Measurements from ENCODE around the gene MEX3A. TPM values are rescaled to one million over a fixed set of nuclear protein-coding genes. Genes with fewer than 3 reads are reported as not detected.

Gene MEX3A
- total and polyA plus RNA-seq, 4 donors = 0.52 to 1.3 (median 0.91) TPM

GRCh38 chr1:156090138-156090839 lies 8.0 kb upstream of the MEX3A start (continued):
- no peak for TF ChIP-seq ZBTB33 (IDR thresholded peaks at IDR 0.05)
- no peak for TF ChIP-seq HNF4A (conservative IDR thresholded peaks at IDR 0.05)

- H3K9me3 ChIP-seq (ENCODE audit: control insufficient read depth in 4 of 4, low read length in 3 of 4) = no peaks in the 10 kb centered on the region
- H3K4me1 ChIP-seq (ENCODE audit: control insufficient read depth in 4 of 4, insufficient read depth in 4 of 4, low read length in 3 of 4) = peaks cover 0 to 17% (median 10%) of the 10 kb centered on the region in 4 donors
- no peak for DNase-seq (ENCODE audit: low spot score)
- H3K4me3 ChIP-seq (ENCODE audit: low read depth in 1 of 3, low read length in 3 of 3) = no peak overlapping the region
- H3K27me3 ChIP-seq (ENCODE audit: control insufficient read depth in 4 of 4, insufficient read depth in 4 of 4, low read length in 3 of 4) = no peaks in the 10 kb centered on the region
- TF ChIP-seq NR2F2 (IDR thresholded peaks at IDR 0.05) (no peak), EGR1 (IDR thresholded peaks at IDR 0.05; ENCODE audit: low read depth in 2 of 2) (no peak), YY1 (IDR thresholded peaks at IDR 0.05) (no peak), TAF1 (conservative IDR thresholded peaks at IDR 0.05) (no peak), FOXA2 (IDR thresholded peaks at IDR 0.05) (no peak), MAX (IDR thresholded peaks at IDR 0.05) (no peak), FOXA1 (IDR thresholded peaks at IDR 0.05) (no peak), CTCF (IDR thresholded peaks at IDR 0.05; ENCODE audit: low read depth, low read length, missing input control) (no peak), JUND (IDR thresholded peaks at IDR 0.05) (no peak), GABPA (IDR thresholded peaks at IDR 0.05 in 1 of 2, conservative IDR thresholded peaks at IDR 0.05 in 1 of 2) (no peak), RAD21 (IDR thresholded peaks at IDR 0.05) (no peak), RXRA (IDR thresholded peaks at IDR 0.05) (no peak), ATF3 (IDR thresholded peaks at IDR 0.05) (no peak), SP1 (IDR thresholded peaks at IDR 0.05) (no peak), ZBTB33 (IDR thresholded peaks at IDR 0.05) (no peak), HNF4A (conservative IDR thresholded peaks at IDR 0.05) (no peak), HNF4G (IDR thresholded peaks at IDR 0.05) (no peak), REST (IDR thresholded peaks at IDR 0.05) (no peak)
- WGBS = 78% methylated on average over 6 of the region's 6 CpGs
- no peak overlapping the region for H3K27ac ChIP-seq (ENCODE audit: low read depth in 1 of 2, low read length in 2 of 2)
- H3K36me3 ChIP-seq (ENCODE audit: control insufficient read depth in 4 of 4, insufficient read depth in 3 of 4, low read depth in 1 of 4, low read length in 3 of 4) = no peaks in the 10 kb centered on the region
- no peak overlapping the region for H3K9ac ChIP-seq (ENCODE audit: low read depth in 1 of 2, low read length in 2 of 2)
These were observed 7.4 kb upstream of the MEX3A start for GRCh38 chr1:156089704-156090103.
